HL-60 (cell line): Measurements from ENCODE around the gene MAPK9.

Experiments used
- POLR2AphosphoS5 ChIP-seq: IDR thresholded peaks from 2 replicates; pipeline ENCODE4 v1.6.1; 2012; ENCODE audit warnings: low read depth
- TF ChIP-seq, protein P1 (sequence below): IDR thresholded peaks from 2 replicates; pipeline ENCODE4 v1.6.1; 2012; ENCODE audit warnings: low read depth; ENCODE audit not compliant: insufficient replicate concordance
- TF ChIP-seq, protein P2 (sequence below): IDR thresholded peaks from one replicate; pipeline ENCODE4 v1.5.1; 2011; ENCODE audit warnings: low read length, control low read depth, inconsistent platforms; ENCODE audit not compliant: insufficient read depth

- TF ChIP-seq, protein P1, sequence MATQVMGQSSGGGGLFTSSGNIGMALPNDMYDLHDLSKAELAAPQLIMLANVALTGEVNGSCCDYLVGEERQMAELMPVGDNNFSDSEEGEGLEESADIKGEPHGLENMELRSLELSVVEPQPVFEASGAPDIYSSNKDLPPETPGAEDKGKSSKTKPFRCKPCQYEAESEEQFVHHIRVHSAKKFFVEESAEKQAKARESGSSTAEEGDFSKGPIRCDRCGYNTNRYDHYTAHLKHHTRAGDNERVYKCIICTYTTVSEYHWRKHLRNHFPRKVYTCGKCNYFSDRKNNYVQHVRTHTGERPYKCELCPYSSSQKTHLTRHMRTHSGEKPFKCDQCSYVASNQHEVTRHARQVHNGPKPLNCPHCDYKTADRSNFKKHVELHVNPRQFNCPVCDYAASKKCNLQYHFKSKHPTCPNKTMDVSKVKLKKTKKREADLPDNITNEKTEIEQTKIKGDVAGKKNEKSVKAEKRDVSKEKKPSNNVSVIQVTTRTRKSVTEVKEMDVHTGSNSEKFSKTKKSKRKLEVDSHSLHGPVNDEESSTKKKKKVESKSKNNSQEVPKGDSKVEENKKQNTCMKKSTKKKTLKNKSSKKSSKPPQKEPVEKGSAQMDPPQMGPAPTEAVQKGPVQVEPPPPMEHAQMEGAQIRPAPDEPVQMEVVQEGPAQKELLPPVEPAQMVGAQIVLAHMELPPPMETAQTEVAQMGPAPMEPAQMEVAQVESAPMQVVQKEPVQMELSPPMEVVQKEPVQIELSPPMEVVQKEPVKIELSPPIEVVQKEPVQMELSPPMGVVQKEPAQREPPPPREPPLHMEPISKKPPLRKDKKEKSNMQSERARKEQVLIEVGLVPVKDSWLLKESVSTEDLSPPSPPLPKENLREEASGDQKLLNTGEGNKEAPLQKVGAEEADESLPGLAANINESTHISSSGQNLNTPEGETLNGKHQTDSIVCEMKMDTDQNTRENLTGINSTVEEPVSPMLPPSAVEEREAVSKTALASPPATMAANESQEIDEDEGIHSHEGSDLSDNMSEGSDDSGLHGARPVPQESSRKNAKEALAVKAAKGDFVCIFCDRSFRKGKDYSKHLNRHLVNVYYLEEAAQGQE = no peak
- TF ChIP-seq, protein P2, sequence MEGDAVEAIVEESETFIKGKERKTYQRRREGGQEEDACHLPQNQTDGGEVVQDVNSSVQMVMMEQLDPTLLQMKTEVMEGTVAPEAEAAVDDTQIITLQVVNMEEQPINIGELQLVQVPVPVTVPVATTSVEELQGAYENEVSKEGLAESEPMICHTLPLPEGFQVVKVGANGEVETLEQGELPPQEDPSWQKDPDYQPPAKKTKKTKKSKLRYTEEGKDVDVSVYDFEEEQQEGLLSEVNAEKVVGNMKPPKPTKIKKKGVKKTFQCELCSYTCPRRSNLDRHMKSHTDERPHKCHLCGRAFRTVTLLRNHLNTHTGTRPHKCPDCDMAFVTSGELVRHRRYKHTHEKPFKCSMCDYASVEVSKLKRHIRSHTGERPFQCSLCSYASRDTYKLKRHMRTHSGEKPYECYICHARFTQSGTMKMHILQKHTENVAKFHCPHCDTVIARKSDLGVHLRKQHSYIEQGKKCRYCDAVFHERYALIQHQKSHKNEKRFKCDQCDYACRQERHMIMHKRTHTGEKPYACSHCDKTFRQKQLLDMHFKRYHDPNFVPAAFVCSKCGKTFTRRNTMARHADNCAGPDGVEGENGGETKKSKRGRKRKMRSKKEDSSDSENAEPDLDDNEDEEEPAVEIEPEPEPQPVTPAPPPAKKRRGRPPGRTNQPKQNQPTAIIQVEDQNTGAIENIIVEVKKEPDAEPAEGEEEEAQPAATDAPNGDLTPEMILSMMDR = no peak
- no peak for TF ChIP-seq POLR2AphosphoS5
These were observed 22.0 kb upstream of the MAPK9 start for GRCh38 chr5:180313677-180314505.
